HepG2 (cell line): Measurements from ENCODE around the gene SKP2.

Source experiments
- CTCF ChIP-seq: sonication (generic); formaldehyde crosslinking; IDR thresholded peaks from 2 replicates; pipeline ENCODE4 v1.5.0; 2020; ENCODE audit warnings: mild to moderate bottlenecking, missing genetic modification reagents, moderate library complexity
- EZH2 ChIP-seq: conservative IDR thresholded peaks from 2 replicates; pipeline ENCODE4 v1.6.1; 2012; ENCODE audit warnings: mild to moderate bottlenecking, low read depth, low read length, moderate library complexity
- MYC ChIP-seq: sonication (generic); formaldehyde crosslinking; IDR thresholded peaks from 2 replicates; pipeline ENCODE4 v1.9.0; 2021; ENCODE audit warnings: missing genetic modification reagents, borderline replicate concordance
- POLR2AphosphoS5 ChIP-seq: IDR thresholded peaks from 2 replicates; pipeline ENCODE4 v1.6.1; 2012; ENCODE audit warnings: low read depth, low read length
- STAG1 ChIP-seq: sonication (generic); formaldehyde crosslinking; IDR thresholded peaks from 2 replicates; pipeline ENCODE4 v1.4.0; 2020; ENCODE audit warnings: missing genetic modification reagents
- ZNF572 ChIP-seq: sonication (generic); formaldehyde crosslinking; IDR thresholded peaks from 2 replicates; pipeline ENCODE4 v1.5.1; 2020; ENCODE audit warnings: mild to moderate bottlenecking, missing genetic modification reagents

- TF ChIP-seq EZH2, result no peak
- TF ChIP-seq MYC (CRISPR knock-in tag), result no peak
- TF ChIP-seq STAG1 (CRISPR knock-in tag), result no peak
- no peak for TF ChIP-seq CTCF
- no peak for TF ChIP-seq POLR2AphosphoS5
- no peak for TF ChIP-seq ZNF572 (CRISPR knock-in tag)
Measured at GRCh38 chr5:36175043-36175442, 23.1 kb downstream of the SKP2 start.
